Gastroesophageal sphincter (tissue), 4 donors: ENCODE measurements around the gene FGF3. TPM values are rescaled to one million over a fixed set of nuclear protein-coding genes. Genes with fewer than 3 reads are reported as not detected.

Source experiments
- ATAC-seq: fragments of 150-250 bp; one replicate; pipeline ENCODE4 v1.9.1; 2016; ENCODE audit warnings: mild to moderate bottlenecking, moderate library complexity
- H3K27ac ChIP-seq, 4 donors: fragments of 200-600 bp; sonication (generic) in 3 of 4; 1 replicate in 3 of 4; 2 replicates in 1 of 4; pipeline ENCODE4 v1.5.1; 2016 to 2019
- H3K27me3 ChIP-seq: fragments of 200-600 bp; sonication (generic); one replicate; pipeline ENCODE4 v1.5.1; 2019
- H3K36me3 ChIP-seq, 2 donors: fragments of 200-600 bp; sonication (generic); one replicate each; pipeline ENCODE4 v1.5.1; 2019; ENCODE audit warnings: control low read depth in 1 of 2
- H3K4me1 ChIP-seq, 3 donors: fragments of 200-600 bp; sonication (generic); 1 replicate in 2 of 3; 2 replicates in 1 of 3; pipeline ENCODE4 v1.5.1; 2016 to 2019; ENCODE audit warnings: control low read depth in 2 of 3
- H3K4me3 ChIP-seq, 2 donors: fragments of 200-600 bp; sonication (generic); one replicate each; pipeline ENCODE4 v1.5.1; 2019; ENCODE audit warnings: mild to moderate bottlenecking in 1 of 2, moderate library complexity in 1 of 2
- H3K9me3 ChIP-seq, 3 donors: fragments of 200-600 bp; sonication (generic); one replicate each; pipeline ENCODE4 v1.5.1; 2017 to 2019; ENCODE audit warnings: control low read depth in 2 of 3
- CTCF ChIP-seq, 4 experiments: fragments of 200-600 bp in 2 of 4; fragments of 450-650 bp in 2 of 4; sonication (generic) in 1 of 4; IDR thresholded peaks; one replicate each; pipeline ENCODE4 v1.5.1; 2017 to 2019; ENCODE audit warnings: antibody characterized with exemption in 4 of 4, mild to moderate bottlenecking in 2 of 4, moderate library complexity in 2 of 4
- EP300 ChIP-seq: sonication (generic); formaldehyde crosslinking; IDR thresholded peaks from one replicate; pipeline ENCODE4 v1.6.1; 2017; ENCODE audit warnings: antibody characterized with exemption, mild to moderate bottlenecking
- POLR2A ChIP-seq, 2 donors: fragments of 450-650 bp; IDR thresholded peaks; one replicate each; pipeline ENCODE4 v1.6.1; 2017; ENCODE audit warnings: antibody characterized with exemption in 2 of 2, mild to moderate bottlenecking in 2 of 2, moderate library complexity in 1 of 2
- POLR2AphosphoS5 ChIP-seq: sonication (generic); formaldehyde crosslinking; IDR thresholded peaks from one replicate; pipeline ENCODE4 v1.6.1; 2017; ENCODE audit warnings: antibody characterized with exemption
- WGBS, 2 donors: methylation state at CpG; one replicate each; pipeline ENCODE4 v1.1.5; 2018; ENCODE audit warnings: low coverage in 1 of 2; 5-methylcytosine and 5-hydroxymethylcytosine counted together
- total RNA-seq, 4 donors: library from RNA; depleted of rRNA; stranded (reverse); fragments of >200 nt; gene quantifications; one replicate each; pipeline ENCODE4 v1.1.0, GENCODE V29; 2016

The FGF3 gene
- total RNA-seq, 4 donors from 2014 or later, result not detected

DNA sequence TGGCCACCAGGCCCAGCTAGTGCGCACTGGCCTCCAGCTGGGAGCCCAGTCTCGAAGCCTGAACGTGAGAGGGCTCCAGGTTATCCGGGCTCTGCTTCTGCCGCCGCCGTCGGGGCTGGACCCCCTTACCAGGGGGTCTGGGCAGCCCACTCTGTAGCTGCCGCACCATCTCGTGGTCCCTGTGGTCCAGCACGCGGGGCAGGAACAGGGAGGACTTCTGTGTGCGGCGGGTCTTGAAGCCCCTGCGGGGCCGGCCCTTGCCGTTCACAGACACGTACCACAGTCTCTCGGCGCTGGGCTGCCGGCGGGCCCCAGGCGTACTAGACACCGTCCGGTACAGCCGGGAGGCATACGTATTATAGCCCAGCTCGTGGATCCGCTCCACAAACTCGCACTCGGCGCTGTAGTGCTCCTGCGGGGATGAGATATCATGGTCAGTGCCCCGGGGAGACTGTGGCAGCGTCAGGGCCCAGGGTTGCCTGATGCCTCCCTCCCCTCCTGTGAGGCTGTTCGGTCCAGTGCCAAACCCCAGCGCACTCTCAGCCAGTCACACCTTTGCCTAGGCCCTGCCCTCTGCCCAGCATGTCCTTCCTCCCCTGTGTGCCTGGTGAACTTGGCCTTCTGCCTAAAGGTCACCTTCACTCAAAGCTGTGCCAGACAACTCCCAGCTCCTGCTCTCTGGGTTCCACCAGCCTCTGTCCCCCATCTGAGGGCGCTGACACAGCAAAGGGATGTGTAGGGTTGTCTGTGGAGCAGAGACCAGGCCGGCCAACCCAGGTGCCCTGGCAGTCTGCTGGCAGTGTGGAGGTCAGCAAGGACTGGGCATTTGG is 8.7 kb downstream of the FGF3 start:
- TF ChIP-seq CTCF (IDR thresholded peaks at IDR 0.05), result no peak
- no peak for TF ChIP-seq EP300
- no peak for TF ChIP-seq POLR2AphosphoS5
- no peak for TF ChIP-seq POLR2A (IDR thresholded peaks at IDR 0.05)
- Histone ChIP-seq H3K9me3 (no peaks in the 10 kb centered on the region), H3K4me1 (no peaks in the 10 kb centered on the region), H3K36me3 (no peaks in the 10 kb centered on the region), H3K27me3 (peaks cover 78% of the 10 kb centered on the region), H3K27ac (no peak overlapping the region), H3K4me3 (no peak overlapping the region)
- ATAC-seq, result no peak
- whole genome bisulfite sequencing, 2 donors, result 87% methylated on average over 3 of the region's 39 CpGs; no CpG with 5 or more reads in 1 of the 2 donors

DNA sequence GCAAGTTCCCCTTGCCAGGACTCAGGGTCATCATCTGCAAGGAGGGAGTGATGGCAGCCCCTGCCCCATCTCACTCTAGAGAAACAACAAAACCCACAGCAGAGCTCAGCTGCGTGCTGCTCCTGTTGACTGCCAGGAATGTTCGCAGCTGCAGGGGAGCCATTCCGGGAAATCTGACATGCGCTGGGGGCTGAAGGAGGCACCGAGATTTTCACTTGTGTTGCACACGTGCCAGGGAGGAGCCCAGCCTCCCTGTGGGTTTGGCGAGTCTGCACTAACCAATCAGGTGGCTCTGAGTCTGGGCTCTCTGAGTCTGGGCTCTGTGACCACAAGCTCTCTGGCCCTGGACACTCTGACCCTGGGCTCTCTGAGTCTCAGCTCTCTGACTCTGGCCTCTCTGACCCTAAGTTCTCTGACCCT is 10.5 kb downstream of the FGF3 start:
- peaks cover 60% of the 10 kb centered on the region for H3K27me3 ChIP-seq
- no peak for TF ChIP-seq CTCF (IDR thresholded peaks at IDR 0.05)
- TF ChIP-seq POLR2A (IDR thresholded peaks at IDR 0.05), result no peak
- TF ChIP-seq EP300, result no peak
- no peak for TF ChIP-seq POLR2AphosphoS5
- no peaks in the 10 kb centered on the region for H3K4me1 ChIP-seq
- H3K9me3 ChIP-seq, result no peaks in the 10 kb centered on the region
- ATAC-seq, result no peak
- no peak overlapping the region for H3K4me3 ChIP-seq
- H3K36me3 ChIP-seq, result no peaks in the 10 kb centered on the region
- H3K27ac ChIP-seq, result no peak overlapping the region
- WGBS, 2 donors, result no CpG with 5 or more reads among the region's 7 CpGs

- H3K9me3 ChIP-seq, result no peaks in the 10 kb centered on the region
- H3K36me3 ChIP-seq, result no peaks in the 10 kb centered on the region
- H3K27ac ChIP-seq, result no peak overlapping the region
- WGBS, 2 donors, result 70 to 73% methylated on average over 4 to 5 of the region's 9 CpGs
- ATAC-seq, result no peak
- H3K4me1 ChIP-seq, result no peaks in the 10 kb centered on the region
- H3K4me3 ChIP-seq, result no peak overlapping the region
- TF ChIP-seq POLR2AphosphoS5 (no peak), POLR2A (IDR thresholded peaks at IDR 0.05) (no peak), CTCF (IDR thresholded peaks at IDR 0.05) (no peak), EP300 (no peak)
- H3K27me3 ChIP-seq, result peaks cover 45% of the 10 kb centered on the region
Observed at GRCh38 chr11:69807106-69807815, 12.0 kb downstream of the FGF3 start.

DNA sequence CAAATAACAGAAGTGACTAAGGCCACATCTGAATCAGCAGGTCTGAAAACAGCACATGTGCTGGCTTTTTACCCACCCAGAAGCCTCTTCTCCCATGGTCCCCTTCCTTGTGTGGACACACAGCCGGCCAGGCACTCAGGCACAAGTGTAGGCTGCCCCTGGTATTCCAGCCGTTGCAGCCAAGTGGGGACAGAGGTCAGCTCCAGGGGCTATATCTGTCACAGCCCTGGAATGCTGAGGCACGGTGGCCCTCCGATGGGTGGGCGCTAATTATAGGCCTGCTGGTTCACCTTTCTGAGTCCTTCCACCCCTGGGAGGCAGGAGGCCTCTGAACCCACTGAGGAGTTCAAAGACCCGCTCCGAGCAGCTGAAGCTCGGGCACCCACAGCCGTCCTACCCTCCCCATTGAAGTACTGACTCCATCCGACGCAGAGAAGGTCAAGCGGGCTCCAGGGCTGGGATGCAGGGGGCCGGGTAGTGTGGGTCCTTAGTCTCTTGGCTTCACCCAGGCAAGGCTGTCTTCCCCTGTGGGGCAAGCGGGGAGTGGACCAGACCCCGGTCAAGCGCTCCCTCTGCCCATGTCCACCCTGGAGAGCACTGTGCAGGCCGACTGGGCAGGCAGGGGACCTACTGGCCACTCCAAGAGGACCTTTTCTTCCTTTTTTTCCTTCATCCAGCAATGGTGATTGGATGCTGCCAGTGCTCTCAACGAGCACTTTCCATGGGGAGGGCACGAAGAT is 14.3 kb downstream of the FGF3 start:
- peaks cover 42% of the 10 kb centered on the region for H3K27me3 ChIP-seq
- no peak overlapping the region for H3K4me3 ChIP-seq
- 50 to 67% methylated on average over 1 to 4 of the region's 19 CpGs for WGBS, 2 donors
- ATAC-seq, result no peak
- H3K9me3 ChIP-seq, result peaks cover 0 to under 1% (median 0%) of the 10 kb centered on the region in 3 donors
- no peak overlapping the region for H3K27ac ChIP-seq
- no peaks in the 10 kb centered on the region for H3K4me1 ChIP-seq
- no peaks in the 10 kb centered on the region for H3K36me3 ChIP-seq
- TF ChIP-seq EP300, result no peak
- TF ChIP-seq CTCF (IDR thresholded peaks at IDR 0.05), result no peak
- no peak for TF ChIP-seq POLR2A (IDR thresholded peaks at IDR 0.05)
- no peak for TF ChIP-seq POLR2AphosphoS5
